GM23338 (cell line): ENCODE results near the gene WWP2. TPM values are rescaled to one million over a fixed set of nuclear protein-coding genes. Genes with fewer than 3 reads are reported as not detected.
A peak's percentile ranks its signal among the peaks of the same experiment; 100 is the strongest.

ENCODE experiments used
- ATAC-seq: fragments of 200-7000 bp; cut with Tn5 transposase; 3 replicates; pipeline ENCODE4 v1.9.1; 2020
- DNase-seq: peaks from one replicate; pipeline ENCODE4 v3.0.0-alpha.2; 2015; ENCODE audit warnings: low spot score
- H2AFZ ChIP-seq: fragments of 200-600 bp; sonication (generic); 2 replicates; pipeline ENCODE4 v1.8.0; 2016; ENCODE audit warnings: antibody characterized with exemption, mild to moderate bottlenecking, moderate library complexity
- H3F3A ChIP-seq: fragments of 200-600 bp; sonication (generic); replicated peaks from 2 replicates; pipeline ENCODE4 v1.8.0; 2017; ENCODE audit warnings: antibody characterized with exemption, mixed run types, low read depth
- H3K27ac ChIP-seq: fragments of 200-600 bp; sonication (generic); 2 replicates; pipeline ENCODE4 v1.6.1; 2016; ENCODE audit warnings: low read depth
- H3K27me3 ChIP-seq: fragments of 200-600 bp; sonication (generic); 2 replicates; pipeline ENCODE4 v1.8.0; 2016; ENCODE audit warnings: mild to moderate bottlenecking, mixed run types, moderate library complexity; ENCODE audit not compliant: insufficient read depth
- H3K36me3 ChIP-seq: fragments of 200-600 bp; sonication (generic); 2 replicates; pipeline ENCODE4 v1.8.0; 2016; ENCODE audit warnings: mild to moderate bottlenecking; ENCODE audit not compliant: insufficient read depth
- H3K4me1 ChIP-seq: fragments of 200-600 bp; sonication (generic); 2 replicates; pipeline ENCODE4 v1.8.0; 2016; ENCODE audit warnings: mild to moderate bottlenecking, moderate library complexity; ENCODE audit not compliant: insufficient read depth
- H3K4me2 ChIP-seq: fragments of 200-600 bp; sonication (generic); 2 replicates; pipeline ENCODE4 v1.7.1; 2017; ENCODE audit warnings: mixed run types
- H3K4me3 ChIP-seq: fragments of 200-600 bp; sonication (generic); 2 replicates; pipeline ENCODE4 v1.6.1; 2016; ENCODE audit warnings: mixed run types
- H3K79me2 ChIP-seq: fragments of 200-600 bp; sonication (generic); replicated peaks from 2 replicates; pipeline ENCODE4 v1.8.0; 2017; ENCODE audit warnings: mild to moderate bottlenecking; ENCODE audit not compliant: insufficient read depth
- H3K9me2 ChIP-seq: fragments of 200-600 bp; sonication (generic); 2 replicates; pipeline ENCODE4 v1.8.0; 2017; ENCODE audit not compliant: insufficient read depth
- H4K20me1 ChIP-seq: fragments of 200-600 bp; sonication (generic); replicated peaks from 2 replicates; pipeline ENCODE4 v1.8.0; 2017; ENCODE audit warnings: mild to moderate bottlenecking; ENCODE audit not compliant: insufficient read depth
- H3K27ac Mint-ChIP-seq: 2 replicates; pipeline ENCODE4 v1.8.0; 2020; ENCODE audit warnings: inconsistent platforms, mild to moderate bottlenecking, moderate library complexity, mixed read lengths
- H3K27me3 Mint-ChIP-seq: 3 replicates; pipeline ENCODE4 v1.8.0; 2022; ENCODE audit warnings: low read depth, mild to moderate bottlenecking, moderate library complexity, mixed read lengths, inconsistent platforms; ENCODE audit not compliant: insufficient read depth, poor library complexity
- H3K36me3 Mint-ChIP-seq: 3 replicates; pipeline ENCODE4 v1.8.0; 2021; ENCODE audit warnings: low read depth, mild to moderate bottlenecking, inconsistent platforms, moderate library complexity, mixed read lengths
- H3K4me1 Mint-ChIP-seq: 3 replicates; pipeline ENCODE4 v1.8.0; 2020; ENCODE audit warnings: mild to moderate bottlenecking, inconsistent platforms, mixed read lengths
- H3K4me3 Mint-ChIP-seq: 3 replicates; pipeline ENCODE4 v1.8.0; 2021; ENCODE audit warnings: moderate library complexity, mild to moderate bottlenecking, inconsistent platforms, mixed read lengths
- H3K9me3 Mint-ChIP-seq: 3 replicates; pipeline ENCODE4 v1.8.0; 2020; ENCODE audit warnings: moderate library complexity, mild to moderate bottlenecking, inconsistent platforms, mixed read lengths
- CREB1 ChIP-seq: fragments of 250-450 bp; sonication (Bioruptor Pico); IDR thresholded peaks from 2 replicates; pipeline ENCODE4 v1.5.0; 2020; ENCODE audit warnings: low read depth, mild to moderate bottlenecking, moderate library complexity
- ETS1 ChIP-seq: IDR thresholded peaks from 2 replicates; pipeline ENCODE4 v1.6.1; 2016; ENCODE audit warnings: antibody characterized with exemption
- EZH2 ChIP-seq: fragments of 200-600 bp; sonication (generic); IDR thresholded peaks from one replicate; pipeline ENCODE4 v1.8.0; 2017; ENCODE audit warnings: antibody characterized with exemption, mild to moderate bottlenecking, low read depth; ENCODE audit not compliant: unreplicated experiment
- EZH2phosphoT487 ChIP-seq: fragments of 200-600 bp; sonication (generic); IDR thresholded peaks from one replicate; pipeline ENCODE4 v1.8.1; 2018; ENCODE audit warnings: antibody characterized with exemption; ENCODE audit not compliant: unreplicated experiment
- JUNB ChIP-seq: IDR thresholded peaks from one replicate; pipeline ENCODE4 v1.6.1; 2016; ENCODE audit warnings: antibody characterized with exemption; ENCODE audit not compliant: unreplicated experiment
- NANOG ChIP-seq: IDR thresholded peaks from 2 replicates; pipeline ENCODE4 v1.6.1; 2016; ENCODE audit warnings: antibody characterized with exemption, borderline replicate concordance
- POLR2AphosphoS5 ChIP-seq: IDR thresholded peaks from 2 replicates; pipeline ENCODE4 v1.6.1; 2016; ENCODE audit warnings: antibody characterized with exemption, low read depth
- STAT1 ChIP-seq: IDR thresholded peaks from one replicate; pipeline ENCODE4 v1.6.1; 2016; ENCODE audit warnings: antibody characterized with exemption; ENCODE audit not compliant: unreplicated experiment
- ZNF114 ChIP-seq: fragments of 250-450 bp; sonication (Bioruptor Pico); IDR thresholded peaks from 2 replicates; pipeline ENCODE4 v1.5.0; 2020; ENCODE audit warnings: mild to moderate bottlenecking, moderate library complexity
- ZNF331 ChIP-seq: fragments of 250-450 bp; sonication (Bioruptor Pico); IDR thresholded peaks from 2 replicates; pipeline ENCODE4 v1.5.0; 2020; ENCODE audit warnings: low read depth, mild to moderate bottlenecking, moderate library complexity
- ZNF462 ChIP-seq: fragments of 250-450 bp; sonication (Bioruptor Pico); IDR thresholded peaks from 2 replicates; pipeline ENCODE4 v1.5.0; 2020; ENCODE audit warnings: mild to moderate bottlenecking, moderate library complexity
- polyA plus RNA-seq: library from polyadenylated mRNA; unstranded; fragments of >200 nt; fragmentation: Nextera tagmentation; extraction: Ambion mirVana; gene quantifications from 2 replicates; pipeline ENCODE4 v1.2.1, GENCODE V29; 2016
- total RNA-seq: library from RNA; depleted of rRNA; stranded (reverse); fragments of >200 nt; shearing (Covaris generic); gene quantifications from 2 replicates; pipeline ENCODE4 v1.2.3, GENCODE V29; 2014
- TF ChIP-seq, protein P1 (sequence below), 2 experiments: fragments of 200-600 bp in 1 of 2; sonication (generic) in 1 of 2; conservative IDR thresholded peaks; 2 replicates each; pipeline versions ENCODE4 v1.5.1 to v1.6.1; 2016 to 2017; ENCODE audit warnings: antibody characterized with exemption in 2 of 2, low read depth in 2 of 2, mild to moderate bottlenecking in 2 of 2, moderate library complexity in 1 of 2
- TF ChIP-seq, protein P2 (sequence below): IDR thresholded peaks from one replicate; pipeline ENCODE4 v1.6.1; 2018; ENCODE audit warnings: antibody characterized with exemption; ENCODE audit not compliant: unreplicated experiment

Gene WWP2
- total and polyA plus RNA-seq, 2 experiments from 2014 or later, result 12.3 to 35.5 TPM

- Histone ChIP-seq H3K27me3 (no peaks in the 10 kb centered on the region), H3K4me3 (no peak overlapping the region), H3K9me2 (0 out of 2 replicates have a peak, but pooled peaks cover 7% of the 10 kb centered on the region), H3K27ac (peak overlapping the region; percentile 39; the same call in 1 of the 2 replicates), H4K20me1 (no peaks in the 10 kb centered on the region), H3K79me2 (no peaks in the 10 kb centered on the region), H3F3A (0 out of 2 replicates have a peak, but pooled peaks cover 2% of the 10 kb centered on the region), H3K4me2 (no peak overlapping the region), H3K36me3 (no peaks in the 10 kb centered on the region), H2AFZ (no peak overlapping the region), H3K4me1 (peaks cover 6% of the 10 kb centered on the region; the same call in 1 of the 2 replicates)
- Mint-ChIP-seq H3K27me3 (peaks cover 3% of the 10 kb centered on the region), H3K27ac (0 out of 2 replicates have a peak overlapping the region, but pooled peaks have one; percentile 72), H3K9me3 (no peaks in the 10 kb centered on the region; the same call in 2 of the 3 replicates), H3K4me1 (peaks cover 10% of the 10 kb centered on the region; the same call in 2 of the 3 replicates), H3K4me3 (no peak overlapping the region), H3K36me3 (peaks cover 7% of the 10 kb centered on the region; the same call in 2 of the 3 replicates)
- TF ChIP-seq STAT1, result no peak
- TF ChIP-seq CREB1 (CRISPR knock-in tag), result no peak
- TF ChIP-seq, protein P1, sequence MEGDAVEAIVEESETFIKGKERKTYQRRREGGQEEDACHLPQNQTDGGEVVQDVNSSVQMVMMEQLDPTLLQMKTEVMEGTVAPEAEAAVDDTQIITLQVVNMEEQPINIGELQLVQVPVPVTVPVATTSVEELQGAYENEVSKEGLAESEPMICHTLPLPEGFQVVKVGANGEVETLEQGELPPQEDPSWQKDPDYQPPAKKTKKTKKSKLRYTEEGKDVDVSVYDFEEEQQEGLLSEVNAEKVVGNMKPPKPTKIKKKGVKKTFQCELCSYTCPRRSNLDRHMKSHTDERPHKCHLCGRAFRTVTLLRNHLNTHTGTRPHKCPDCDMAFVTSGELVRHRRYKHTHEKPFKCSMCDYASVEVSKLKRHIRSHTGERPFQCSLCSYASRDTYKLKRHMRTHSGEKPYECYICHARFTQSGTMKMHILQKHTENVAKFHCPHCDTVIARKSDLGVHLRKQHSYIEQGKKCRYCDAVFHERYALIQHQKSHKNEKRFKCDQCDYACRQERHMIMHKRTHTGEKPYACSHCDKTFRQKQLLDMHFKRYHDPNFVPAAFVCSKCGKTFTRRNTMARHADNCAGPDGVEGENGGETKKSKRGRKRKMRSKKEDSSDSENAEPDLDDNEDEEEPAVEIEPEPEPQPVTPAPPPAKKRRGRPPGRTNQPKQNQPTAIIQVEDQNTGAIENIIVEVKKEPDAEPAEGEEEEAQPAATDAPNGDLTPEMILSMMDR (conservative IDR thresholded peaks at IDR 0.05; ENCODE audit: low read depth in 2 of 2), result no peak
- no peak for TF ChIP-seq EZH2phosphoT487
- TF ChIP-seq NANOG, result no peak
- no peak for TF ChIP-seq JUNB
- no peak for TF ChIP-seq ZNF462 (CRISPR knock-in tag)
- TF ChIP-seq ETS1, result no peak
- TF ChIP-seq EZH2, result no peak
- TF ChIP-seq ZNF114 (CRISPR knock-in tag), result no peak
- TF ChIP-seq, protein P2, sequence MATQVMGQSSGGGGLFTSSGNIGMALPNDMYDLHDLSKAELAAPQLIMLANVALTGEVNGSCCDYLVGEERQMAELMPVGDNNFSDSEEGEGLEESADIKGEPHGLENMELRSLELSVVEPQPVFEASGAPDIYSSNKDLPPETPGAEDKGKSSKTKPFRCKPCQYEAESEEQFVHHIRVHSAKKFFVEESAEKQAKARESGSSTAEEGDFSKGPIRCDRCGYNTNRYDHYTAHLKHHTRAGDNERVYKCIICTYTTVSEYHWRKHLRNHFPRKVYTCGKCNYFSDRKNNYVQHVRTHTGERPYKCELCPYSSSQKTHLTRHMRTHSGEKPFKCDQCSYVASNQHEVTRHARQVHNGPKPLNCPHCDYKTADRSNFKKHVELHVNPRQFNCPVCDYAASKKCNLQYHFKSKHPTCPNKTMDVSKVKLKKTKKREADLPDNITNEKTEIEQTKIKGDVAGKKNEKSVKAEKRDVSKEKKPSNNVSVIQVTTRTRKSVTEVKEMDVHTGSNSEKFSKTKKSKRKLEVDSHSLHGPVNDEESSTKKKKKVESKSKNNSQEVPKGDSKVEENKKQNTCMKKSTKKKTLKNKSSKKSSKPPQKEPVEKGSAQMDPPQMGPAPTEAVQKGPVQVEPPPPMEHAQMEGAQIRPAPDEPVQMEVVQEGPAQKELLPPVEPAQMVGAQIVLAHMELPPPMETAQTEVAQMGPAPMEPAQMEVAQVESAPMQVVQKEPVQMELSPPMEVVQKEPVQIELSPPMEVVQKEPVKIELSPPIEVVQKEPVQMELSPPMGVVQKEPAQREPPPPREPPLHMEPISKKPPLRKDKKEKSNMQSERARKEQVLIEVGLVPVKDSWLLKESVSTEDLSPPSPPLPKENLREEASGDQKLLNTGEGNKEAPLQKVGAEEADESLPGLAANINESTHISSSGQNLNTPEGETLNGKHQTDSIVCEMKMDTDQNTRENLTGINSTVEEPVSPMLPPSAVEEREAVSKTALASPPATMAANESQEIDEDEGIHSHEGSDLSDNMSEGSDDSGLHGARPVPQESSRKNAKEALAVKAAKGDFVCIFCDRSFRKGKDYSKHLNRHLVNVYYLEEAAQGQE, result no peak
- no peak for TF ChIP-seq POLR2AphosphoS5
- no peak for TF ChIP-seq ZNF331 (CRISPR knock-in tag)
- DNase-seq (no peak), ATAC-seq (no peak)
Measured at GRCh38 chr16:69903865-69904415, 141.8 kb downstream of the WWP2 start.
